Measurements from ENCODE around the gene LRRC37A2.
"Not testable (repeated sequence)": the region's sequence is repeated elsewhere in the genome, so short reads cannot be mapped to it uniquely, and the experiment has no call there.

DNA sequence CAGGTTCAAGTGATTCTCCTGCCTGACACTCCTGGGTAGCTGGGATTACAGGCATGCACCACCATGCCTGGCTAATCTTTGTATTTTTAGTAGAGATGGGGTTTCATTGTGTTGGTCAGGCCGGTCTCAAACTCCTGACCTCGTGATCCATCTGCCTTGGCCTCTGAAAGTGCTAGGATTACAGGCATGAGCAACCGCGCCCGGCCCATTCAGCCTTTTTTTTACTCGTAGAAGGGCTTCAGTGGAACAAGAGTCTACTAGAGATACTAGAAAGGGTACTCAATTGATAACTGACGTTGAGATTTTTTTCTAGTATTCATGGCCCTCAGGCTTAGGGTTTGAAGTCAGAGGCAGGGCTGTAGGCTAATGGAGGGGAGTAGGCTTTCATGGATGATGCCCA lies 6.4 kb upstream of the LRRC37A2 start:
- not testable (repeated sequence) for TF ChIP-seq POLR2A, TAF1, POLR2AphosphoS5 (IDR thresholded peaks at IDR 0.05; ENCODE audit: low read depth, low read length)
